ENCODE measurements around the gene TBC1D24.

Gene TBC1D24

DNA sequence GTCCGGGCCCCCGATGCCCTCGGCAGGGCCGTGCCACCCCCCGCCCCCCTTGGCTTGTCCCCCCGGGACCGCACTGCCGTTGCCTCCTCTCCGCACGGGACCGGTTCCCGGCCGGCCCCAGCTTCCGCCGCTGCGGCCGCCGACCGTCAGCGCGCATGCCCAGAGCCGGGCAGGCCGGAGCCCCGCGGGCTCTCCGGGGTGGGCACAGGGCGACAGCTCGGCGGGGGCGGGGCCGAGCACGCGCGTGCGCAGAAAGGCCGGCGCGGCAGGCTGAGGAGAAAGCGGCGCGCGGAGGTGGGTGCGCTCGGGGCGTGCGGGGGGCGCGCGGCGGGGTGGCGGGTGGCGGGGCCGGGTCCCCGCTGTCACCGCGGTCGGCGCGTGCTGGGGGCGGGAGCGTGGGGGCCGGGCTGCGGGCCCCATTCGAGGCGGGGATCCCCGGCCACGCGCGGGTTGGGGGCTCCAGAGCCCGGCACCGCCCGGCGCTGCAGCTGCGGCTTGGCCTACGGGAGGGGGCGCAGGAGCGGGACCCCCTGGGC is at the start of gene TBC1D24:
TBC1D24 (plus strand) TSS at position 251 of the 536 bp plus-strand sequence. CDS start 21,022 bp downstream, outside the sequence.
- Histone ChIP-seq H4K20me1 (peaks cover 60% of the 10 kb centered on the region), H3K9ac (peak within 1 kb of the TSS; percentile 98), H3K9me3 (no peaks in the 10 kb centered on the region), H3K4me2 (peak within 1 kb of the TSS; percentile 99), H3K4me1 (peaks cover 63% of the 10 kb centered on the region), H3K36me3 (peaks cover 23% of the 10 kb centered on the region), H3K27ac (peak within 1 kb of the TSS; percentile 99), H3K4me3 (peak within 1 kb of the TSS; percentile 98), H3K27me3 (no peaks in the 10 kb centered on the region)
- no peak for TF ChIP-seq Cebpa-rat (IDR thresholded peaks at IDR 0.05)

DNA sequence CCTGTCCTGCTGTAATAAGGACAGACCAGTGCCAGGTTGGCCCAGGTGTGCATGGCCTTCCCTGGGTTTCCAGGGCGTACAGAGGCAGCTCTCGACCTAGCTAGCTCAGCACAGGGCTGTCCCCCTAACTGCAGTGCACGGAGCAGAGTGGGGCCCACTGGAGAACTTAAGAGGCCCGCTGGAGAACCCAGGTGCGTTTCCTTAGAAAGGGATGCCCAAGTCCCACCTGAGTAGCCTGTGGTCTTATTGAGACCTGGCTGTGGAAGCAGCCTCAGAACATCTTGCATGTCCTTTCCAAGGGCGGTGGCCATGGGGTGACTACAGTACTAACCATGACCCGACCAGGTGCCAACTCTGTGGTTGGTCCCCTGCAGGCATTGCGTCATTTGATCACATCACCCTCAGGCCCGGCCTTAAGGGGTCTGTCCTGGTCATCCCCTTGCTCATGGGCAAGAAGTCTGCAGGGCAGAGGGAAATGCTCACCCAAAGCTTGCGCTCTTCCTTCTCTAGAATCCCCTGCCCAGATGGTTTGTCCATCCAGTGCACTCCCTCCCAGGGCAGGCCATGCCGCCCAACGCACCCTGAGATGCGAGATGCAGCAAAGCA is 49.0 kb upstream of the TBC1D24 start:
- no peak for TF ChIP-seq Cebpa-rat (IDR thresholded peaks at IDR 0.05)
- Histone ChIP-seq H3K4me2 (no peak overlapping the region), H3K4me3 (no peak overlapping the region), H3K36me3 (peaks cover 1% of the 10 kb centered on the region; the same call in 1 of the 2 replicates), H4K20me1 (peaks cover 13% of the 10 kb centered on the region), H3K27ac (no peak overlapping the region), H3K9me3 (no peaks in the 10 kb centered on the region), H3K27me3 (no peaks in the 10 kb centered on the region), H3K9ac (no peak overlapping the region), H3K4me1 (peaks cover 39% of the 10 kb centered on the region)

DNA sequence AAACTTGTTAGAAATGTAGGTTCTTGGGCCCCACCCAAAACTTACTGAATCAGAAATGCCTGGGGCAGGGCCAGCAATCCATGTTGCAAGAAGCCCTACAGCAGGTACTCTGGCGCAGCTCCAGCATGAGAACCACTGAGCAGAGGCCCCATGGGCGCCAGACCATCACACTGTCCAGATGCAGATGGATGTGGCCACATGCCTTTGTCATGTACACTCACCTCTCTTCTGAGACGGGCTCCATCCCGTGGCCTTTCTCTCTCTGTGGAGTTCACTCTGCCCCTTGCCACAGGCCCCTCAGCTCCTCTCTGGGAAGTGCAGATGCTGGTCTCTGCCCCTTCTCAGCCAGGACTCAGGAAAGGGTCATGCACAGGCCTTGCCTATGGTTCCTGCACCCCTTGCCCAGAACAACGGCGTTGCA is 48.0 kb upstream of the TBC1D24 start:
- TF ChIP-seq Cebpa-rat (IDR thresholded peaks at IDR 0.05), result no peak
- Histone ChIP-seq H3K27ac (no peak overlapping the region), H3K4me1 (peaks cover 48% of the 10 kb centered on the region), H3K4me3 (no peak overlapping the region), H3K9me3 (no peaks in the 10 kb centered on the region), H3K9ac (no peak overlapping the region), H3K4me2 (no peak overlapping the region), H3K27me3 (no peaks in the 10 kb centered on the region), H3K36me3 (peaks cover 12% of the 10 kb centered on the region), H4K20me1 (peaks cover 23% of the 10 kb centered on the region)

DNA sequence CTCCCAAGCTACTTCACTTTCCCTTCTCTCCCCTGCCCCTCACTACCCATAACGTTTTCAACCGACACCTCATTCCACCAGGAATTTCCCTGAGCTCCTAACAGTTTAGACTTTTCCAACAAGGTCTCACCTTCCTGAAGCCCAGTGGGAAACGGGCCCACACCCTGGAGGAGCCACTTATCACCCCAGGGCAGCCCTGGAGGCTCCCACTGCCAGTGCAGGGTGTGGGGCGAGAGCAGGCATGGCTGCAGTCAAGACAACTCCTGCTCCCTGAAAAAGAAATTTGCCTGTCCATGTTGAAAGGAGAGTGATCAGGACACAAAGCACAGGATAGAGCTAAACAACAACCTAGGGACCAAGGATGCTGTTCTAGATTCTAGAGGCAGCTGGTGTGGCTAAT is 47.4 kb upstream of the TBC1D24 start:
- Histone ChIP-seq H3K4me3 (no peak overlapping the region), H3K4me2 (peak overlapping the region; percentile 97), H4K20me1 (peaks cover 29% of the 10 kb centered on the region), H3K27me3 (no peaks in the 10 kb centered on the region), H3K9ac (no peak overlapping the region; the same call in 1 of the 2 replicates), H3K27ac (no peak overlapping the region), H3K36me3 (peaks cover 17% of the 10 kb centered on the region), H3K4me1 (peaks cover 48% of the 10 kb centered on the region), H3K9me3 (no peaks in the 10 kb centered on the region)
- TF ChIP-seq Cebpa-rat (IDR thresholded peaks at IDR 0.05), result no peak

DNA sequence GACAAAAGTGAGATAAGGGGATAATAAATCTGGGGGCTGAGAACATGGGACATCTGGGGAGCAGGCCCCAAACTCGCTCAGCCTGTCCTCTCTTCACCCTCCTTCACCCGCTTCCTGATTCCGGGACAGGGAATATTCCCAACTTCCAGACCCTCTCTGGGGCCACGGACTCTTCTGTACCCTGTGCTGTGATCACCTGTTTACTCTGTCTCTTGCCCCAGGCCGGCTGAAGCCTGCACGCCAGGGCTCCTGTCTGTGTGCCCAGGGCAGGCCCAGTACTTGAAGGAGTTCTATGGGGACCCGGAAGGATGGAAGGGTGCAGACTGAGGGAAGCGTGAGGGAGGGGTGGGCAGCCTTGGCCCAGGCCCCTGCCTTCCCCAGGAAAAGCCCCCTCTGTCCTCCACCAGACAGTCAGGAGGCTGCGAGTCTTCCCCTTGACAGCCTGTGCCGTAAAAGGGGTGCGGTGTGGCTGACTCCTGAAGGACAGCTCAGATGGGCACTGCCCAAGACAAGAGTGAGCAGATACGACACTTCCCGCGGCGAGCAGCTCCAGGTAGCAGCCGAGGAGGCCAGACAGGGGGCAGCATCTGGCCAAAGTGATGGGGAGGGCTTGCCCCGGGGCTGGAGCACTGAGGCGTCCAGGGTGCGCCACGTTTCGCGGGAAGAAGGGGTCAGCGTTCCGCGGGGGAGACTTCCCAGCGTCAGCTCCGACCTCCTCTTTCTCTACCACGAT is 46.7 kb upstream of the TBC1D24 start:
- H3K36me3 ChIP-seq, result peaks cover 24% of the 10 kb centered on the region
- peaks cover 48% of the 10 kb centered on the region for H3K4me1 ChIP-seq

DNA sequence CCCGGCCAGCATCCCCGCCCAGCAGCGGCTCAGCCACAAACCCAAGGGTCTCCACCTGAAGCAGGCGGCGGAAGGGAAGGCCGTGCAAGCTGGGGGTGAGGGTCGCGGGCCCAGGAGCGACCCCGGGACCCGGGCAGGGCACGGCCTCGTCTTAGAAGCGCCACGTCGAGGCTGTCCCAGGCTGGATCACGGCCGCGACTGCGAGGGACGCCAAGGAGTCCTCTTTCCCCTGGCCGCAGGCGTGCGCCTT is 46.2 kb upstream of the TBC1D24 start:
- peaks cover 46% of the 10 kb centered on the region for H3K4me1 ChIP-seq
- TF ChIP-seq Cebpa-rat (IDR thresholded peaks at IDR 0.05), result no peak
- no peaks in the 10 kb centered on the region for H3K27me3 ChIP-seq
- H3K4me2 ChIP-seq, result peak overlapping the region; percentile 97
- peaks cover 29% of the 10 kb centered on the region for H3K36me3 ChIP-seq
- H3K27ac ChIP-seq, result peak overlapping the region; percentile 84
- no peaks in the 10 kb centered on the region for H3K9me3 ChIP-seq
- H3K4me3 ChIP-seq, result peak overlapping the region; percentile 86
- H4K20me1 ChIP-seq, result peaks cover 38% of the 10 kb centered on the region
- peak overlapping the region; percentile 83 for H3K9ac ChIP-seq

More for the DNA sequence above, 46.7 kb upstream of the TBC1D24 start:
- H3K27me3 ChIP-seq, result no peaks in the 10 kb centered on the region
- peaks cover 36% of the 10 kb centered on the region for H4K20me1 ChIP-seq
- H3K27ac ChIP-seq, result peak overlapping the region; percentile 84
- peak overlapping the region; percentile 83 for H3K9ac ChIP-seq
- H3K9me3 ChIP-seq, result no peaks in the 10 kb centered on the region
- H3K4me2 ChIP-seq, result peak overlapping the region; percentile 97
- no peak for TF ChIP-seq Cebpa-rat (IDR thresholded peaks at IDR 0.05)
- peak overlapping the region; percentile 86 for H3K4me3 ChIP-seq

DNA sequence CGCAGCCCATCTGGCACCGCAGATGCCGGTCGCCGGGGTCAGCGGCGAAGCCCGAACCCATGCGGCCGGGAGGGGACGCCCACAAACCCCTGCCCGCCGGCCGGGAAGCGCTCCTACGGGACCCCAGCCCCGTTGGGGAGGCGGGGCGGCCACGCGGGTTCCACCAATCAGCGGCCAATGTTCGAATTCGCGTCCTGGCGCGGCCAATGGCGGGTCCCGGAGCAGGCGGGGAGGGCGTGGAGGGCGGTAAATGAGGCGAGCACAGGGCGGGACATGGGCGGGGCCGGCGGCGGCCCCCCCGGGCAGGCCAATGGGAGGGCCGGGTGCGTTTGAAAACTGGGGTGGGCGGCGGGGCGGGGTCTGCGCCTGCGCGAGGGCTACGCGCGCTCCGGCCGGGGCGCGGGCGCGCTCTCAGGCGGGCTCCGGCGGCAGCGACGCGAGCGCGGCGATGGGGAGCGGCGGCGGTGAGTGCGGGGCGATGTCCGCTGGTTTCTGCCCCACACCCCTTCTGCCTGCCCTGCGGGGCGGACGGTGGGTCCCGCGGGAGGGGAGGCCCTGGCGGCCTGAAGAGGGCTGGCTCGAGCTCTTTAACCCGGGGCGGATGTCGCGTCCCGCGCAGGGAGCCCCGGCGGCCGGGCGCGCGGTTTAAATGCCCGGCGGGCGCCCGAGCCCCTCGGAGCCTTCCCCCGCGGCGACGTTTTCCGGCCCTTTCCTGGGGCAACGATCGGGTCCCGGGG is 45.7 kb upstream of the TBC1D24 start, which contains the start of gene CCNF:
CCNF (plus strand) TSS at position 414 of the 737 bp plus-strand sequence; CDS start at position 449, 35 bp downstream.
- Histone ChIP-seq H3K4me3 (peak within 1 kb of the TSS; percentile 86), H3K4me1 (peaks cover 46% of the 10 kb centered on the region), H3K36me3 (peaks cover 34% of the 10 kb centered on the region), H3K9ac (peak within 1 kb of the TSS; percentile 89), H3K27ac (peak within 1 kb of the TSS; percentile 91), H3K4me2 (peak within 1 kb of the TSS; percentile 98), H3K9me3 (no peaks in the 10 kb centered on the region), H4K20me1 (peaks cover 41% of the 10 kb centered on the region), H3K27me3 (no peaks in the 10 kb centered on the region)
- no peak for TF ChIP-seq Cebpa-rat (IDR thresholded peaks at IDR 0.05)

DNA sequence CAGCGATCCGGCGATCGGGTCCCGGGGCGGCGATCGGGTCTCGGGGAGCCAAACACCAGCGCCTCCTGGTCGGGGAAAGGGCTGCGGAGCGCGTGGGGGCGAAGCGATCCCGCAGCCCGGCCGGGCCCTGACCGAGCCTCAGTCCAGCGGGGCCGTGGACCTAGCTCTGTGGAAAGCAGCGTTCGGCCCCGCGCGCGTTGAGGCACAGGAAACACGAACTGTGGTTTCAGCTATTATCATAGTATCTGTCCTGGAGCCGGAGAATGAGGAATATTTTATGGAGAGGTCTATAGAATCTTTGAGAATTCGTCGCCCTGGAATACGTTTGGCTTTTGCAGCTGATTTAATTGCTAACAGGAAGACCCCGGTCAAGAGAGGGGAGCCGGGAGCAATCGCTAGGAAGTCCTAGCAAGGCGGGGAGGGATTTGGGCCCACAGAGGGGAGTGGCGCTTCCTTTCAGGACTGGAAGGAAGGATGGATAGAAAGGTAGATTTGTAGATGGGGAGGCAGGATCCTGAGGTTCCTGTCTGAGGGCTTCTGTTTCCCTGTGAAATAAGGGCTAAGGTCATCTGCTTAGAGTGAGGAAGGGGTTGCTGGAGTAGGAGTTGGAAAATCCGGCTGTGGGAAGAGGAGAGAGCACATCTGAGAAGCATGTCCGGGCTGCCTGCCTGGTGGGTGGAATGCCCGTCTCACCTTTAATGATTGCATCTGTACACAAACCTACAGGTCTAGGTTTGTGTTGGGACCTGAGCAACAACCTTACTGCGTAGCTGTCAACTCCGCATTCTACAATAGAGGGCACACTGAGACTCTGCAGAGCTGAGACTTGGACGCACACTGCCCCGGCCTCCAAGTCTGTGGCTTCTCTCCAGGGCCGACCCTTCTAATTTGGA is 44.9 kb upstream of the TBC1D24 start:
- peak overlapping the region; percentile 89 for H3K9ac ChIP-seq
- peaks cover 46% of the 10 kb centered on the region for H3K4me1 ChIP-seq
- H3K4me3 ChIP-seq, result peak overlapping the region; percentile 86
- no peak for TF ChIP-seq Cebpa-rat (IDR thresholded peaks at IDR 0.05)
- H4K20me1 ChIP-seq, result peaks cover 44% of the 10 kb centered on the region
- H3K36me3 ChIP-seq, result peaks cover 42% of the 10 kb centered on the region
- H3K27me3 ChIP-seq, result no peaks in the 10 kb centered on the region
- peak overlapping the region; percentile 98 for H3K4me2 ChIP-seq
- H3K9me3 ChIP-seq, result no peaks in the 10 kb centered on the region
- peak overlapping the region; percentile 91 for H3K27ac ChIP-seq

DNA sequence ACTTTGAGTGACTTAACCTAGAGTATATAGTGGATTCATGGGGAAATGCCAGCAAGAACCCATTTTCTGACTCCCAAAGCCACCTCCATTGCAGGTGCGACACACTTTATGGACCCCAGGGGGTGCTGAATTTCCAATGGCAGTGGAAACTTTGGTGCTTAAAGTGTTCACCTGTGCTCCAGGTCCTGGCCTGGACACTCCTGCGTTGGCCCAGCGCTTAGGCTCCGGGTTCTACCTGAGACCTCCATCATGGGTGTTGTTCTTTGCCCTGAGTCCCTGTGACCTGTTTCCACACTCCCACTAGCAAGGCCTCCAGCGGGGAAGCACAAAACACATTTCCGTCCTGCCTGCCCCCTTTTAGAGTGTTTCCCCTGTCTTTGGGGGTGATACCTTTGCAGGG is 42.6 kb upstream of the TBC1D24 start:
- Histone ChIP-seq H3K9ac (0 out of 2 replicates have a peak overlapping the region, but pooled peaks have one; percentile 20), H3K36me3 (peaks cover 65% of the 10 kb centered on the region), H3K4me3 (no peak overlapping the region), H3K4me1 (peaks cover 63% of the 10 kb centered on the region), H3K27ac (no peak overlapping the region), H3K4me2 (peak overlapping the region; percentile 98), H3K27me3 (no peaks in the 10 kb centered on the region), H4K20me1 (peaks cover 60% of the 10 kb centered on the region), H3K9me3 (no peaks in the 10 kb centered on the region)
- TF ChIP-seq Cebpa-rat (IDR thresholded peaks at IDR 0.05), result no peak
